Myocyte (in vitro differentiated cells): Measurements from ENCODE around the gene CORO1C. TPM values are rescaled to one million over a fixed set of nuclear protein-coding genes. Genes with fewer than 3 reads are reported as not detected.

Experiments used
- DNase-seq: peaks from one replicate; pipeline ENCODE4 v3.0.0-alpha.2; 2012; ENCODE audit warnings: low read depth
- total RNA-seq: library from RNA; depleted of rRNA; stranded (reverse); fragments of >200 nt; gene quantifications from 2 replicates; pipeline ENCODE4 v1.2.3, GENCODE V29; 2014

The CORO1C gene
- total RNA-seq, 1 donor from 2014 or later: 85.3 TPM

DNA sequence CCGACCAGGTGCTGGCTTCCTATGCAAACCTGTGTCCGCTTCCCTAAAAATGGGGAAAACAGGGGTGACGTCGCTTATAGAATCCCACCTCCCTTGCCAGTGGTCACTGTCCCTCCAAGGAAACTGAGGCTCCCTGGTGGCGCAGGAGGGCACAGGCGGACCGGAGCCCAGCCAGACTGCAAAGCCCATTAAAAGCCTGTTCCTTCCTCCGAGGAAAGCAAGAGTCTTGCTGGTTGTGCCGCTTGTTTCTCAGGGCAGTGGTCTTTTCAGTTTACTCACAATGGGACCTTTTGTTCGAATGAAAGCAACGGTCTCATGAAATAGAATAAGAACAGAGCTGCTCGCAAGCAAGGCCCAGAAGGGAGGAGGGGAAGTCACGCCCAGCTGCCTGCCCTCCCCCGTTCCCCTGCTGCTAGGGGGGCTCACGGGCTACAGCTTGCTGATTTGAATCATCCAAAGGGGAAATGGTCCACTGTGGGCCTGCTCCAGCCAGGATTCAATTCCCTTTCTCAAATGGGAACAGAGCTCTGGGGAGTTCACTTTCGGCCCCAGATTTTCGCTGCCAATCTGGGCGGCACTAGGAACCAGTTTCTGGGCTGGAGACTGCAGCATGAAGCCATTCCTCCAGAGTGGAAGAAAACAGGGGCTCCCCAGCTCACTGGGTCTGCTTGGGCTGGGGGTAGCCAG lies 93.0 kb downstream of the CORO1C start:
- DNase-seq: no peak

DNA sequence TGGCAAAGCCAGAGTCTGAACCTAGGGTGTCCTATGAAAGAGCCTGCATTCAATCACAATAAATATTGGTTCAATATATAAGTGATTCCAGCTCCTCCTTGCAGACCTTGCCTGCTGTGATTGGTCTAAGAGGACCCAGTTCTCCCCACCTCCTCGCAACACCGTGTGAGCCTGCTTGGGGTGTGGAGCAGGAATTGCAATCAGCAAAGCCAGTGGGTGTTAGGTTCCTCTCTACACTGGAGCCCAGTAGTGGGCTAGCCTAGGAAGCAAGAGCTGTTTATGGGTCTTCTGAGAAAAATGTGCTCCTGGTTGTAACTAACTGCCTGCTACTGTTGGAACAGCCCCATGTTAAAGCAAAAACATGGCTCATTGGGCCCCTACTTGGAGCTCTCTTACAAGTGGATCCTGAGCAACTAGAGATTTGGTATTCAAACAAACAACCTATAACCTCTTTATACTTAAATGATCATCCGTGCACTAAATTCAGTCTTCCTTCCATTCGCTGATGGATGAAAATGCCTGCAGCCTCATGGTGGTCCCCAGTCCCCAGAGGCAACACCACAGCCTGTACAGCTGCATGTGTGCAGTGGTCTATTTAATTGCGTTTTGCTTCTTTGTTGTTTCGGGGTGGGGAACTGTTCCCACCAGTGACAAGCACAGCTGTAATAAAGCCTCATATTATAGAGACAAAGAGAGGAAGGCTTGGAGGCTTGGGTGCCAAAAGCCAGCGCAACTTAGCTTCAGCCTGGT lies 93.9 kb downstream of the CORO1C start:
- DNase-seq: no peak

DNA sequence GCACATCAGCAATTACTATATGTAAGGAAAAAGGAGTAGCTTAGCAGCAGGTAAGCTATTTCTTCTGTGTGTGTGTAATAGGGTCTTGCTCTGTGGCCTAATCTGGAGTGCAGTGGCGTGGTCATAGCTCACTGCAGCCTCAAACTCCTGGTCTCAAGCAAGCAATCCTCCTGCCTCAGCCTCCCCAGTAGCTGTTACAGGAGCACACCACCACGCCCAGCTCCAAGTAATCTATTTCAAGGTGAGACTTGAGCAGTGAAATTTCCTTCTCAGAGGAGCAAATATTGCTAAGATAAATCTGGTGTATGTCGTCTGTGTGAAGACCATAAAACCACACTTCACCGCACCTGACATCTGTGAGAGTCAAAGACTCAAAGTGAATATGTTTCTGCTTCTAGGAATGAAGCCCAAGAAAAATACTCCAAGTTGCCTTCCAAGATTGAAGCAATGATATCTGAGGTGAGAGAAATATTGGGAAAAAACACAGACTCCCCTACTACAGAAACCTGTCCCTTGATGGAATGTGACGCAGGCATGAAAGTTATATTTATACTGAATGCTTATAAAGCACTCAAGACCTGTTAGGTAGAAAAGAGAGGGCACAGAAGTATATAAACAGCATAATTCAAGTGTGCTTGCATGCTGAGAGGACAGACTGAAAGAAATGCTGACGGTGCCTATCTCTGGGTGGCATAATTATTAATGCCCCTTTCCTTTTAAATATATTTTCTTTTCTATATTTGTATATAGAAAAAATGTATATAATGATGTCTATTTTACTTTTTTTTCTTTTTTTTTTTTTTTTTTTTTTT lies 95.1 kb downstream of the CORO1C start:
- DNase-seq: no peak

DNA sequence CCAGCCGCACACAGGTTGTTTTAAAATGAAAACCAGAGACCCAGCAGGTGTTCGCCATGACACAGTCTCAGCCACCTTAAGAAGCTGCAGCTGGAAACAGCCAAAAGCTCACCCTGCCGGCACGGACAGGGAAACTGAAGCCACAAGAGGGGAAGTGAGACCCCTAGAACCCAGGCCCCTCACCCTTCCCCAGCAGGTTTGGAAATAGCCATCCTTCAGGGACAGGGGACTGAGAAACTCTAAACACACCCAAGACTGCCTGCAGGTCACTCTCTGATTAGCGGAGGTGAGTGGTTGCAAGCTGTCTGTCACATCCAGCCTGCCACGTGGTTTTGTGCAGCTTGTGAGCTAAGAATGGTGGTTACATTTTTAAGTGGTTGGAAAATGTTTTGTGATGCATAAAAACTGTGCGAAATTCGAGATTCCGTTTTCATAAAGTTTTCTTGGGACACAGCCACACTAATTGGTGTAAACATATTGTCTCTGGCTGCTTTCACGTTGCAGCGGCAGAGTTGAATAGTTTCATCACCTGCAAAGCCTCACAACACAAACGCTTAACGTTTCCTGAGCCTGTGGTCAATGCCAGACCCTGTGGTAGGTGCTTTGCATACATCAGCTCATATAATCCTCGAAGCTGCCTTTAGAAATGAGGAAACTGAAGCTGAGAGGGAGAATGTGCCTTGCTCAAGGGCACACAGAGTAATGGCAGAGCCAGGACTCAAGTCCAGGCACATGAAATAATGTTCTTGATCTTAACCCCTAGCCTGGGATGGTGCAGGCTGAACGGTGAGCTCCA lies 95.9 kb downstream of the CORO1C start:
- DNase-seq: peak; percentile 48

DNA sequence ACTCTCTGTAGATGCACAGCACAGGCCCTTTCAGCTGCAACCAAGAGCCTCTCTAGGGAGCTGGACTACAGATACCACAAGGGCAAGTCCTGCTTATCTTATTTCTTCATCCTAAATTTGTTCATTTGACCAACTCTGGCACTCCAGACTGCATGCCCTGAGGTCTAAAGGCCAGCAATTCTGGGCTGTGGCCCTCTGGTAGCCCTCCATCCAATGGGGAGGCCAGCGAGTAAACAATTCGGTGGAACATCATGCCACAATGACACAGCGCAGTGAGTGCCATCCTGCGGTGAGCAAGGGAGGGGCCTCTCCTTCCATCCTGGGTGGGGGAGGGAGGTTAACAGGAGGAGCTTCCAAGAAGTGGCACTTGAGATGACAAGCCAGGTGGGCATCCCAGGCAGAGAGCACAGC lies 97.0 kb downstream of the CORO1C start:
- DNase-seq: peak; percentile 99

DNA sequence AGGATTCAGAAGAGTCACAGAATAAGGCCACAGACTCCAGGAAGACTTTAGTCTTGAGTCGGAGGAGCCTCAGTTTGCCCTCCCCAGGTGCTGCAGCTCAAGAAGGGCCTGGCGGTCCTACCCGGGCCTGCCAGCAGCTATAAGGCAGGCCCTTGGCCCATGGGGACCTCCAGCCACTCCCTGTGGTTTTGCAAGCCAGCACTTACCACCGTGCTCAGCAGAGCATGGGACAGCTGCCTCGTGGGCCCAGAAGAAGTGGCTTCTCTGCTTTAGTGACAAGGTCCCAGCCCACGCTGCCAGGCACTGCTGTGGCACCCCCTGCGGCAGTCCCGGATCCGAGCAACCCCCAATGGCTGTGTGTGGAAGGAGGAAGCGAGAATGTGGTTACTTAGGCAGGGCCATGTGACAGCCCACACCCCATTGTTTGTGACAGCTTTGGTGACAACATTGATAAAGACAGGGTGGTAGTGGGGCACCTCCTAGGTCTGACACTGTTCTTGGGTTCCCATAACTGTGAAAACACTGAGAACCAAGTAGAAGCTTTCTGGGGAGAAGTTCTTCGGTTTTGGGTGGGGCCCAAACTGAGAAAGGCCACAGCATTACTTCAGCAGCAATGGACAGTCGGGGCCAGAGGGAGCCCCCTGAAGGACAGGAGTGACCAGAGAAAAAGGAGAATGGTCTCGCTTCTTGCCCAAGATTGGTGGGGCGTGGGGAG lies 97.6 kb downstream of the CORO1C start, which contains the start of gene SELPLG:
SELPLG (minus strand) TSS at position 361 of the 715 bp plus-strand sequence. CDS start 9,587 bp downstream, outside the sequence.
- DNase-seq: peak; percentile 93

DNA sequence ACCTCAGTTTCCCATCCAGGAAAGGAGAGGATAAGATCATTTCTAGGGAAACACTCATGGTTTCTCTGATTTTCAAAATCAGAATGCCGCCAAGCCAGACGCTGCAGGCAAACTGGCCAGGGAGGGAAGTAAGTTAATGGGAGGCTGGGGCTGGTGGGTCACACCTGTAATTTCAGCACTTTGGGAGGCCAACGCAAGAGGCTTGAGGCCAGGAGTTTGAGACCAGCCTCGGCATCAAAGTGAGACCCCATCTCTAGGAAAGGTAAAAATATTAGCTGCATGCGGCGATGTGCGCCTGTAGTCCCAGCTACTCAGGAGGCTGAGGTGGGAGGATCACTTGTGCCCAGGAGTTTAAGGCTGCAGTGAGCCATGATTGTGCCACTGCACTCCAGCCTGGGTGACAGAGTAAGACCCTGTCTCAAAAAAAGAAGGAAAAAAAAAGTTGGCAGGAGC lies 98.2 kb downstream of the CORO1C start:
- DNase-seq: no peak

DNA sequence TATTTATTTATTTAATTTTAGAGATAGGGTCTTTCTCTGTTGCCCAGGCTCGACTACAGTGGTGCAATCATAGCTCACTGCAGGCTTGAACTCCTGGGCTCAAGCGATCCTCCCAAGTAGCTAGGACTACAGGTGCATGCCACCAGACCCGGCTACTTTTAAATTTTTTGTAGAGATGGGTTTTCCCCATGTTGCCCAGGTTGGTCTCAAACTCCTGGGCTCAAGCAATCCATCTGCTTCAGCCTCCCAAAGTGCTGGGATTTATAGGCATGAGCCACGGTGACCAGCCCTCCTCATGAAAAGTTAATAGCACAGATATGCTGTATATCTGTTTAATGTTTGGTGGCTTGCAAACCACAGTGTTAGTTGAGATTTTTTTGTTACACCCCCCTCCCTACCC lies 100.1 kb downstream of the CORO1C start:
- peak; percentile 14 for DNase-seq

DNA sequence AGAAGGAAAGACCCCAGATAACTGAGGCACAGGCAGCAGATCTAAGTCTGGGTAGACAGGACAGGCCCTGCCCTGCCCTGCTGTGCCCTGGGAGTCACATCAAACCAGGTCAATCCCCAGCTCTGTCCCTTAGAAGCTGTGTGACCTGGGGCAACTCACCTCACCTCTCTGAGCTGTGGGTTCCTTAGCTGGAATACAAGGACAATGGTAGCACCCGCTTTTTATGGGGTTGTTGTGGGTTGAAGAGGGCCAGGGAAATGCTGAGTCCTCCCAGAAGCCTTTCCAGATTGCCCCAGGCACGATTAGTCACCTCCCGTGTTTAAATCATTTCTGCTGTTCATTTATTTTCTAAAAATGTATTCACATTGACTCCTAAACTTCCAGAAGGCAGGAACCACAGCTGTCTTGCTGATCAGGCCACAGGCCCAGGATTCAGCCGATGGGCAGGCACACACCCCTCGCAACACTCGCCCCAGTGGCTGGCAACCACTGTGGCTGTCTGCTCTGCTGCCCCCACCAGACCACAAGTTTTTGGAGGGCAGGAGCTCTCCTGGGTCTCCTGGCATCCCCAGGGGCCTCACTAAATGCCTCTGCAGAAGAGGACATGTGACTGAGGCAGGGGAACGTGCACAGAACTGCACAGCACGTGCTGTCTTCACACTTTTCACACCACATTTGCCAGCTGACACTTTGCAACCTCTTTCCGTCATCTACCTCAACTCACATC lies 100.7 kb downstream of the CORO1C start:
- peak; percentile 93 for DNase-seq

DNA sequence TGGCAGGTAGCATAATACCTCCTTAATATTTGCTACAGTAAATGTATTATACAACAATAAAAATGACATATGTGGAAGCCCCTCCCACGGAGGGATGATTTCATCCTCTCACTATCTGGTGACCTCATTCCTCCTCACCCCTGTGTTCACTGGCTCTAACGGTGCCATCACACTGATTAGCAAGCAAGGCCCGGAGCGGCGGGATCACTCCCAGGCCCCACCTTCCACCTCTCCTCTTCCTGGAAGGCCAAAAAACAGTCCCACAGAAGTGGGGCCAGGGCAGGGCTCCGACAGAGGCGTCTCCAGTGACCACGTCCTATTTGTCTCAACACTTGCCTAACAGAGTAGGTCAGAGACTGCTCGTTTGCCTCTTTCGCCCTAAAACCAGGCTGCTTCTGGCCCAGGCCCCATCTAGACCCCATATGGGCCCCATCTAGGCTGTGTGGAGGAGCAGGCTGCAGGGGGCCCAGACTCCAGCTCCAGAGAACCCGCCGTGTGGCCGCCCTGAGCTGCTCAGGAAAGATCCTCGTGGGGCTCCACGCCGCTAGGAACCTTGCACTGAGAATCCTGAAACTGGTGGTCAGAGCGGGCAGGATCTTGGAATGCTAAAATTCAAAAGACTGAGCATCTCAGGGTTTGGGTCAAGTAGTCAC lies 101.4 kb downstream of the CORO1C start:
- peak; percentile 75 for DNase-seq

DNA sequence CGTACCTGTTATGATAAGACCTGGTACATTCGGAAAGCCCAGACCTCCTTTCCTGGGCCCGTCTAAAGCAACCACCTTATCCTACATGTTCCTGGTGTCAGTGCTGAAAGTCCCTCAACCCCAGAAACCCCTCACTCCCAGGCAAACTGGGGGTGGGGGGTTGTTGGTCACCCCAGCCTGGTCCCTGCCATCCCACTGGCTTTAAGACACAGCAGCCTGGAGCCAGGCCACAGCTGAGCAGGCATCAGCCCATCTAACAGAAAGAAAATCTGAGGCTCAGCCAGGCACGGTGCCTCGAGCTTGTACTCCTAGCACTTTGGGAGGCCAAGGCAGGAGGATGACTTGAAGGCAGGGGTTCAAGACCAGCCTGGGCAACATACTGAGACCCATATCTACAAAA lies 102.2 kb downstream of the CORO1C start:
- no peak for DNase-seq

DNA sequence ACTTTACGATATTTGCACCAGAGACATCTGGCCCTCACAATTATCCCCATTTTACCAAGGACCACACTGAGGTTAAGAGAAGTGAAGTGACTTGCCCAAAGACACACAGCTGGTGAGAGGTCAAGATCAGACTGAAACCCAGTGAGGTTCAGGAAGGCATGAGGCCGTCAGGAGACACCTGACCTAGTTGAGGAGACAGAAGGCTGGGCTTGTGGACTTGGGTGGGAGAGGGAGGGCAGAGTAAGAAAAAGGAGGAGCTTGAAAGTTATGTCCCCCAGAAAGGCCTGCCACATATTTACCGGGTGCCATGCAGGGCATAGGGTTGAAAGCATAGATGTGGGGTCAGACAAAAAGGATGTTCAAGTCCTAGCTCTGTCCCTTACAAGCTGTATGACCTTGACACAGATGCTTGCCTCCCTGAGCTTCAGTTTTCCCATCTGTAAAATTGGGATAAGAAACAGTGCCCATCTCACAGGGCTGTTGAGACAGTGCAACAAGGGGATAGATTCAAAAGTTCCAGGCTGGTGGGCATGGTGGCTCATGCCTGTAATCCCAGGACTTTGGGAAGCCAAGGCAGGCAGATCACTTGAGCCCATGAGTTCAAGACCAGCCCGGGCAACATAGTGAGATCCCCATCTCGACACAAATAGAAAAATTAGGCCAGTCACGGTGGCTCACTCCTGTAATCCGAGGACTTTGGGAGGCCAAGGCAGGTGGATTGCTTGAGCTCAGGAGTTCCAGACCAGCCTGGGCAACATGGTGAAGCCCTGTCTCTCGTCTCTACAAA lies 104.0 kb downstream of the CORO1C start:
- DNase-seq: no peak

DNA sequence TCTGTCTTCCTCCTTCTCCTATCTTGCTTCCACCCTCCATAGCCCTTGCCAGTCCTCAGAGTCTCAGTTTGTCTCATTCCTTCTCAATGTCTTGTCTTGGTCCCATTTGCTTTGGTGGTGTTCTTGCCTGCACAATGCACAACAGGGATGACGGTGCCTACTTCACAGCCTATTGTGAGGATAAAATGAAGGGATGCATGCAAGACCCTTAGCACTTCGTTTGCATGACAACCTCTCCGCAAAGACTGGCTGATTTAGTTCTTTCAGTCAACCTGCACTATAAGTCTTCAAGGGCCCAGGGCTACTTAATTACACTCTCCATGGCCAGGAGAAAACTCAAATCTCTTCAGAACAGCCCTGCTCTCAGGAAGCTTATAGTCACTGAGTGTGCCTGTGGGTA lies 106.1 kb downstream of the CORO1C start:
- no peak for DNase-seq

DNA sequence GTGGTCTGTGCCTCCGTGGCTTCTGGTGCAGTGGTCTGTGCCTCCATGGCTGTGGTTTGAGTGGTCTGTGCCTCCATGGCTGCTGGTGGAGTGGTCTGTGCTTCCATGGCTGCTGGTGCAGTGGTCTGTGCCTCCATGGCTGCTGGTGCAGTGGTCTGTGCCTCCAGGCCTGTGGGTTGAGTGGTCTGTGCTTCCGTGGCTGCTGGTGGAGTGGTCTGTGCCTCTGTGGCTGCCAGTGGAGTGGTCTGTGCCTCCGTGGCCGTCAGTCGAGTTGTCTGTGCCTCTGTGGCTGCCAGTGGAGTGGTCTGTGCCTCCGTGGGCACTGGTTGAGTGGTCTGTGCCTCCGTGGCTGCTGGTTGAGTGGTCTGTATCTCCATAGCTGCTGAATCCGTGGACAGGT lies 107.7 kb downstream of the CORO1C start:
- no peak for DNase-seq

DNA sequence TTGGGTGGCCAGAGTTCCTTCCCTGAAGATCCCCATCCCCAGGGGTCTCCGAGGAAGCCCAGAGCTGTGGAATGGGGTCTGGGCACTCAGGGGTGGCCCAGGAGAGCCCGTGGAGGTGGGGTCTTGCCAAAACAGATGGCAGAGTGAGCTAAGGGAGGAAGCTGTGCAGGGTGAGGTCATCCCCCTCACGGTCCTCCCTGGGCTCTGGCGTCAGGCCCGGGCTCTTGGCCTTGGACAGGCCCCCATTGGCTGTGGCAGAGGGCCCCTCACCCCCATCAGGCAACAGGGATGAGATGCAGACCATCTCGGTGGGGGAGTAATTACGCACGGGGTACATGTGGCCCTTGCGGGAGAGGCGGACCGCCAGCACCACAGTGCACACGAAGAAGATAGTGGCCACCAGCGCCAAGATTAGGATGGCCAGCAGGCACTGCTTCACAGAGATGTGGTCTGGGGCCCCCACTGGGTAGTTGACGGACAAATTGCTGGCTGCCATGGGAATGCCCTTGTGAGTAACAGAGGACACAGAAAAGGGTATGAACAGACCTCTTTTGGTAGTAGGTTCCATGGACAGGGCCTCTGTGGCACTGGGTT lies 108.3 kb downstream of the CORO1C start:
- no peak for DNase-seq

DNA sequence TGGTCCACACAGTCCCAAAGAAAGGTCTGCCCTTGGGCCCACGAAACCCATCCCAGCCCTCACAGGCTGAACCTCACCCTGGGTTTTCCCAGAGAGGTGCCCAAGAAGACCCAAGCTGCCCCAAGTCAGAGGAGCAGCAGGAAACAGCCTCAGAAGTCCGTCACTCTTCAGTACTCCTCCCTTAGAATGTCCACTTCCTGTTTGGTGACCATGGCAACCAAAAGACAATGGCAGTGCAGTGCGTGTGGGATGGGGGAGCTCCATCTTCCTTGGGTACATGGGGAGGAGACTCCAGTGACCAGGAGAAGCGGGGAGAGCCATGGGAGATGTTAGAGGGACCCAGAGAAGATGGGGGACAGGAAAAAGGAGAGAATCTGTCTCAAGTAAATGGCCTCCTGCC lies 108.9 kb downstream of the CORO1C start:
- DNase-seq: peak; percentile 18

DNA sequence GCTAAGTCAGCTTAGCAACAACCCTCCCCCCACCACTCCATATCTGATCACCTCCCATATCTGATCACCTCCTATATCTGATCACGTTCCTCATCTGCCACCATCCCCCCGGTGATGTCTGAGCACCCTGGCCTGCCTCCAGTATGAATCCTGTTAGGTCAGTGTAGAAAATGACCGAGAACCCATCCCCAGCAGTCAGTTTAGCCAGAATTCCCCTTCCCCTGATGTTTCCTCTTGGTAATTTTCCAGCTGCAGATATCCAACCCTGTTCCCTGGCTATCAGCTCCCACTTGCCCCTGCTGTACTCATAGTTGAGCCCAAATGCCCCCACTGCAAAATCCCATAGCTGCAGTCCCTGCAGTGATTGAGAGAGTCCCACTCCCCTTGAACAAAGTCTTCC lies 110.2 kb downstream of the CORO1C start:
- no peak for DNase-seq
